Daoy (cell line): ENCODE results near the gene SLC39A8. TPM values are rescaled to one million over a fixed set of nuclear protein-coding genes. Genes with fewer than 3 reads are reported as not detected.
A peak's percentile ranks its signal among the peaks of the same experiment; 100 is the strongest.
"Not testable (repeated sequence)": the region's sequence is repeated elsewhere in the genome, so short reads cannot be mapped to it uniquely, and the experiment has no call there.

Source experiments
- DNase-seq: peaks from one replicate; pipeline ENCODE4 v3.0.0-alpha.2; 2015; ENCODE audit warnings: low read depth
- total RNA-seq: library from RNA; depleted of rRNA; stranded (reverse); fragments of >200 nt; shearing (Covaris generic); gene quantifications from 2 replicates; pipeline ENCODE4 v1.2.3, GENCODE V29; 2014; rRNA removed

Gene SLC39A8
- total RNA-seq: 15.6 and 18.7 TPM in 2 replicates

GRCh38 chr4:102344954-102345794, at the start of gene SLC39A8:
Gene SLC39A8 (minus strand): TSS chr4:102345482. CDS start chr4:102344662, 820 bp downstream.
- DNase-seq: peak; percentile 83

DNA sequence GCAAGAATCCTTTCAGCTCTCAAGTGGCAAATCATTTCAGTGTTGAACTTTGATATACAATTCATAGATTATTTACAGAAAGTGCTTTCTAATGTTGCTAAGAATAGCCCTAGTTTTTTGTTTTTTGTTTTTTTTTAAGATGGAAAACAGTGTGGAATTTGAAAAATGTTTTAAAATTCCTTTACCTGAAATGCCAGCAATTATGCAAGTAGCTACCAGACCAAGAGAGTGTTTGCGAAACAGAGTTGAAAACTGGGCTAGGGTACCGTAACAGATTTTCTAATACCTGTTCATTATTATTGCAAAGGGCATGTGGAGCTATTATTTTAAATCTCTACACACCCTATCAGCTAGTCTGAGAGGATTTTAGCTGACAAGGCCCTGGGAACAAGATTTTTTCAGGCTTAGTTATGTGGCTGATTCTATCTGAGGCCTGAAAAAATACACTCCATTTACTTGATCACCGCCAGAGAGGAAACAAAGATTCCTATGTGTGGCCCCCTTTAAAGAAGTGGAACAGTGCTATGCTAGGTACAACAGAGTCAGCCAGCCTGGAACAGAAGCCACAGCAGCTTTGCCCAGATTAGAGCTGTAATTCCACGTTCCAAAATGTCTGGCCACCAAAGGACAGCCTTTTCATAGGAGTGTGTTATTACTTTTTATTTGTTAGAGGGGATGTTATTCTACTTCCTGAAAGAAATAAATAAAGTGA, 46.9 kb upstream of the SLC39A8 start:
- no peak for DNase-seq

GRCh38 chr4:102390438-102390837, 45.2 kb upstream of the SLC39A8 start:
- peak; percentile 9 for DNase-seq

DNA sequence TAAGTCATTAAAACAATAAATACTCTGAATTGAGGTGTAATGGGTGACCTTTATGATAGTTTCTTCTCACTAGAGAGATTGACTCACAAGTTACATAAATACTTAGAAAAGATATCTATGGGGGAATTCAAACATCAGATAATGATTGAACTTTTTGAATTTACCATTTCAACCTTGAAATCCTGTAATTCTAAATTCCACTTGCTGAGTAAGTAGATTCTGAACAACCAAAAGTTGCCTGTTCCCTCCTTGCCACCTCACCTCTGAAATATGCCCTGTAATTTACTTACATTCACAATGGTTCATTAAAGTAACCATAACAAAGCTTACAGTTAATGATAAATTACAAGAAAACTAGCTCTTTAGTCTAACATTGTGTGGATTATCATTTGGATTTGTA, 43.3 kb upstream of the SLC39A8 start:
- DNase-seq: peak; percentile 4

DNA sequence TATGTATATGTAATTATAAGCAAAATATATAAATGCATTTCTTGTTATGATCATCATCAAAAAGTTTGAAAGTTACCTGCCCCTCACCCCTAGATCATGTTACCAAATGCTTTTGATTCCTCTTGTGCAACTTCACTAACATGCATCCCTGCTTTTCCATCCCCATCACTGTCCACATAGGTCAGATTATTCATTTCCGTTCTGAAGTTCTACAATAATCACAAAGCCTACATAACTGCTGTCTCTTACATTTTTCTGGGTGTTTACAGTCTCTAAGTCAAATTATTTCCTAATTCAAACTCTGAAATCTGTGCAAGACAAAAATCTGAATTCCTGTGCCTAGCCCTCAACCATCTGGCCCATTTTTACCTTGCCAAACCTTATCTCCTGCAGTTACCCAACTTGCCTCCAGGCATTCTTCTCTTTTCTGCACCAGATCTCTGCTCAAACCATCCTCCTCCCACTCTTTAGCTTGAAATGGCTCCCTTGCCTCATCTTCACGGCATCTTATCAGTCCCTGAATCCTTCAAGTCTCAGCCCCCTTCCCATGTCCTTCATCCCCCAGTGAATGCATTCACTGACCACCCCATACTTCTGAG, 42.4 kb upstream of the SLC39A8 start:
- peak; percentile 0 for DNase-seq

GRCh38 chr4:102386966-102387365, 41.7 kb upstream of the SLC39A8 start:
- no peak for DNase-seq

DNA sequence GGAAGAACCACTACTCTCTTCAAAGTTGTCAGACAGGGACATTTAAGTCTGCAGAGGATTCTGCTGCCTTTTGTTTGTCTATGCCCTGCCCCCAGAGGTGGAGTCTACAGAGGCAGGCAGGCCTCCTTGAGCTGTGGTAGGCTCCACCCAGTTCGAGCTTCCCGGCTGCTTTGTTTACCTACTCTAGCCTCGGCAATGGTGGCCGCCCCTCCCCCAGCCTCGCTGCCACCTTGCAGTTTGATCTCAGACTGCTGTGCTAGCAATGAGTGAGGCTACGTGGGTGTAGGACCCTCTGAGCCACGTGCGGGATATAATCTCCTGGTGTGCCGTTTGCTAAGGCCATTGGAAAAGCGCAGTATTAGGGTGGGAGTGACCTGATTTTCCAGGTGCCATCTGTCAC, 35.0 kb upstream of the SLC39A8 start:
- DNase-seq: not testable (repeated sequence)

GRCh38 chr4:102362922-102363432, 17.7 kb upstream of the SLC39A8 start:
- DNase-seq: no peak

GRCh38 chr4:102358128-102358527, 12.8 kb upstream of the SLC39A8 start:
- no peak for DNase-seq

- DNase-seq: not testable (repeated sequence)
Observed at GRCh38 chr4:102357637-102358036, 12.4 kb upstream of the SLC39A8 start.

- DNase-seq: no peak
Observed at GRCh38 chr4:102356562-102357202, 11.4 kb upstream of the SLC39A8 start.

DNA sequence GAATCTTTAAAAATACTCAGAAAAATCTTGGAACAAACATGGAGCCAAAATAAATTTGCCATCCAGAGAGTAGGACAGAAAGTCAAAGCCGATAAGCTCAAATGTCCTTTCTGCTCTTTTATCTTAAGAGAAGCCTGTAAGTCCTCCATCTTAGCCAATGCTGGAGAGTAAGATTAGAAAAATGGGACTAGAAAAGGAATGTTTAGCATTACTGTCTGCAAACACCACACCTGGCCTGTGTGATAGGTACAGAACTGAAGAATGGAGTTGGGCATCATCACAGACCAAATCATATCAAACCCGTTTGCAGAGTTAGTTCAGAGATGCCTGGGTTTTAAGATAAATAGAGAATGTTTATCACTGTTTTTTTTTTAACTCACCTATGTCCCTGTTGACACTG, 10.5 kb upstream of the SLC39A8 start:
- no peak for DNase-seq

- DNase-seq: no peak
Observed at GRCh38 chr4:102354671-102355454, 9.6 kb upstream of the SLC39A8 start.

- DNase-seq: no peak
Observed at GRCh38 chr4:102352781-102353180, 7.5 kb upstream of the SLC39A8 start.

DNA sequence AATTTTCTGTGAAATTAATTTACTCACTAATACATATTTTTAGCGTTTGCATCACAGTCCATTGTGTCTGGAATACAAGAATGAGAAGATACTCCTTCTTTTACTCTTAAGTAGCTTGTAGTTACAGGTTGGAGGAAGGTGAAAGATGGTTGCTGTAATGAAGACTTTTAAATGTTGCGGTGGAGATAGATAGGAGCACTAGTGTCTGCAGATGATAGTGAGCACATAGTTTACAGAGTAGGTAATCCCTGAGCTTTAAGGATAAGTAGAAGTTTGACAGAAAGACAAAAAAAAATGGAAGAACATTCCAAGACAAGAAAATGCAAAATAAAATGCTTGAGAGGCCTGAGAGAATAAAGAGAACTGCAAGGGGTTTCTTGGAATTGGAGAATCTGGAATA, 5.4 kb upstream of the SLC39A8 start:
- no peak for DNase-seq

DNA sequence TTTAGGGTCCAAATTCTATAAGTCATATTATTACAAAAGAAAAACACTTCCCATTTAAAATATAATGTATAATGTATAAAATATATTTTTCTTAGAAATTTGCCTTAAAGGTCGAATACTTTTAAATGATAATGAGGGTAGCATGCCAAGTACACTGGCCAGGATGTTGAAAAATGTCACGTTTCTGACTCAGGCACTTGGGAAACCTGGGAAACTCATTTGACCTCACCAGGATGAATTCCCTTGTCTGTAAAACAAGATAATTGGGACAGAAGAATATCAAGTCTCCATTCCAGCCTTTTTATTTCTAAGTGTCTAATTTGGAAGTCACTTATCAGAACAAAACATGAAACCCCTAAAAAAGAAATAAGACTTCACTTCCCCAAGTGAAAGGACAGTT, 3.4 kb upstream of the SLC39A8 start:
- DNase-seq: no peak

GRCh38 chr4:102345795-102346100, 466 bp upstream of the SLC39A8 start:
- peak; percentile 1 for DNase-seq

DNA sequence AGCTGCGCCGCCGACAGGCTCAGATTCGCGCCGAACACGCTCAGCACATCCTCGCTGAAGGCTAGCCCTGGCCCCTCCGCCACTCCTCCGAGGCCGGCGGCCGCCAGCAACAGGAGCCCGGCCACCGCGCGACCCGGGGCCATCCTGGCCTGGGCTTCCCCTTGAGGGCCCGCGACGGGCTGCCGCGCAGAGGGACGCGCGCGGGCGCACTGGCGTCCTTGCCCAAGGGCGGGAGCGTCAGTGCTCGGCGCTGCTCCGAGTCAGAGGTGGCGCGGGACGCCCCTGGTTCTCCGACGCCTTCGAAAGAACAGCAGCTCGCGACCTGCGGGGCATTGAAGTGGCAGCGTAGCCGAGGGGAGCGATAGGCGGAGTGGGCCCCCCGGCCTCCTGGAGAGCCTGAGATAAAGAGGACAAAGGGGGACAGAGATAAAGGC, 745 bp downstream of the SLC39A8 start:
- peak; percentile 54 for DNase-seq

GRCh38 chr4:102343964-102344519, 1.2 kb downstream of the SLC39A8 start:
- DNase-seq: peak; percentile 2

DNA sequence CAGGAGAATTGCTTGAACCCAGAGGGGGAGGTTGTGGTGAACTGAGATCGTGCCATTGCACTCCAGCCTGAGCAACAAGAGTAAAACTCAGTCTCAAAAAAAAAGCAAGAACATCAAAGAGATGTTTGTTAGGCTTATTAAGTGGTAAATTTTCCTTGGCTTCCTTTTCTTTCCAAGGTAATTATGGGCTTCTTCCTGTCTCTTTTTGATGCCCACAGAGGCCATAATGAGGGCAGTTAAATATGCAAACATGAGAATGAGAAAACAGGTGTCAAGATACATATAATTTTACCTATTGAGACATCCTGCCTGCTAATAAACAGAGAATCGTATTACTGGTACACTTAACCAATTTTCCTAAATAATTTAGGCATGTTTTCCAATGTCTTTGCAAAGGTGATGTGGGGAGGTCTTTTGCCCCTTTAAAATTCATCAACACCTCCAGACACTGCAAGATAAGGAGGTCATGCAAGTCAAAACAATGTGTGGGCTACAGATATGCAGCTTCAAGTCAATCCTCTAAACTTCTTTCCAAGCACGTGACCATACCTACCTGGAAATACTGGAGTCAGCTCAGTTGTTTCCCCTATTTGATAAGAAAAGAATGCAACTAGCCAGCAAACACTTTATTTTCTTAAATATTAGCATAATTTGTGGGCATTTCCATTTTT, 2.7 kb downstream of the SLC39A8 start:
- DNase-seq: no peak
